B cell (primary cell): ENCODE data around the gene AURKAIP1. TPM values are rescaled to one million over a fixed set of nuclear protein-coding genes. Genes with fewer than 3 reads are reported as not detected.

Experiments used
- ATAC-seq: fragments of 200-7000 bp; cut with Tn5 transposase; one replicate; pipeline ENCODE4 v1.10.0; 2021; ENCODE audit warnings: low read depth, mild to moderate bottlenecking, moderate number of reproducible peaks, moderate library complexity
- CTCF ChIA-PET: fragments of 350-600 bp; sonication (Branson Sonifier 250); formaldehyde crosslinking; loops from one replicate; lab custom pipeline; 2021; ENCODE audit warnings: antibody characterized with exemption, inconsistent platforms; lab: Charles Lee
- POLR2A ChIA-PET: fragments of 350-600 bp; sonication (Branson Sonifier 250); formaldehyde crosslinking; loops from one replicate; lab custom pipeline; 2021; ENCODE audit warnings: antibody characterized with exemption; lab: Charles Lee
- DNase-seq: peaks from one replicate; pipeline ENCODE4 v3.0.0; 2013
- H2AFZ ChIP-seq: 2 replicates; pipeline ENCODE4 v1.6.1; 2012; ENCODE audit warnings: mild to moderate bottlenecking, low read depth, low read length; ENCODE audit not compliant: insufficient read depth, poor library complexity, severe bottlenecking
- H3K27ac ChIP-seq, 2 donors: 1 replicate in 1 of 2; 2 replicates in 1 of 2; pipeline ENCODE4 v1.5.1; 2012 to 2013; ENCODE audit warnings: low read length in 2 of 2, mild to moderate bottlenecking in 2 of 2, moderate library complexity in 1 of 2
- H3K27me3 ChIP-seq, 4 experiments: fragments of 200-600 bp in 1 of 4; sonication (generic) in 1 of 4; replicated peaks in 1 of 4; 1 replicate in 2 of 4; 2 replicates in 2 of 4; pipeline versions ENCODE4 v1.6.1 to v1.7.0; 2013 to 2016; ENCODE audit warnings: low read length in 3 of 4, mild to moderate bottlenecking in 2 of 4, mixed read lengths in 1 of 4, moderate library complexity in 1 of 4; ENCODE audit not compliant: insufficient read depth in 4 of 4, control insufficient read depth in 3 of 4; ENCODE audit errors: control extremely low read depth in 1 of 4
- H3K36me3 ChIP-seq, 2 experiments: replicated peaks in 1 of 2; 1 replicate in 1 of 2; 2 replicates in 1 of 2; pipeline versions ENCODE4 v1.6.1 to v1.7.1; 2013; ENCODE audit warnings: low read length in 1 of 2; ENCODE audit not compliant: insufficient read depth in 2 of 2, control insufficient read depth in 1 of 2; ENCODE audit errors: control extremely low read depth in 1 of 2, extremely low read depth in 1 of 2
- H3K4me1 ChIP-seq, 2 donors: fragments of 200-600 bp in 1 of 2; sonication (generic) in 1 of 2; 1 replicate in 1 of 2; 2 replicates in 1 of 2; pipeline versions ENCODE4 v1.5.1 to v1.6.1; 2013 to 2017; ENCODE audit warnings: low read length in 2 of 2; ENCODE audit not compliant: control insufficient read depth in 2 of 2, insufficient read depth in 2 of 2
- H3K4me2 ChIP-seq: replicated peaks from 2 replicates; pipeline ENCODE3; 2012; ENCODE audit warnings: mild to moderate bottlenecking, low read depth, low read length; ENCODE audit not compliant: poor library complexity, severe bottlenecking
- H3K4me3 ChIP-seq, 5 experiments: fragments of 200-600 bp in 1 of 5; sonication (generic) in 1 of 5; 1 replicate in 3 of 5; 2 replicates in 2 of 5; pipeline versions ENCODE4 v1.5.1 to v1.7.0; 2011 to 2016; ENCODE audit warnings: low read length in 4 of 5, mild to moderate bottlenecking in 4 of 5, low read depth in 2 of 5, control low read depth in 1 of 5, moderate library complexity in 1 of 5; ENCODE audit not compliant: insufficient read depth in 1 of 5; ENCODE audit errors: control extremely low read depth in 1 of 5, extremely low read depth in 1 of 5
- H3K79me2 ChIP-seq: fragments of 200-600 bp; sonication (generic); one replicate; pipeline ENCODE4 v1.6.0; 2016; ENCODE audit warnings: low read length; ENCODE audit not compliant: control insufficient read depth, insufficient read depth
- H3K9ac ChIP-seq: fragments of 200-600 bp; sonication (generic); 2 replicates; pipeline ENCODE4 v1.6.1; 2017; ENCODE audit warnings: mild to moderate bottlenecking, low read length, moderate library complexity
- H3K9me3 ChIP-seq, 3 donors: one replicate each; pipeline versions ENCODE4 v1.6.1 to v1.7.1; 2013; ENCODE audit warnings: low read length in 2 of 3; ENCODE audit not compliant: control insufficient read depth in 2 of 3, insufficient read depth in 1 of 3; ENCODE audit errors: control extremely low read depth in 1 of 3
- H4K20me1 ChIP-seq: 2 replicates; pipeline ENCODE4 v1.6.0; 2012; ENCODE audit warnings: mild to moderate bottlenecking, low read length; ENCODE audit not compliant: insufficient read depth, control insufficient read depth, poor library complexity, severe bottlenecking
- H3K27ac Mint-ChIP-seq: one replicate; pipeline ENCODE4 v1.8.0; 2021; ENCODE audit warnings: mixed read lengths
- H3K27me3 Mint-ChIP-seq: one replicate; pipeline ENCODE4 v1.8.0; 2021; ENCODE audit warnings: mixed read lengths
- H3K4me1 Mint-ChIP-seq: one replicate; pipeline ENCODE4 v1.8.0; 2021; ENCODE audit warnings: mixed read lengths
- H3K4me3 Mint-ChIP-seq: one replicate; pipeline ENCODE4 v1.8.0; 2021; ENCODE audit warnings: mixed read lengths
- H3K9me3 Mint-ChIP-seq: one replicate; pipeline ENCODE4 v1.8.0; 2022; ENCODE audit warnings: mixed read lengths; ENCODE audit not compliant: insufficient read depth
- EZH2 ChIP-seq: IDR thresholded peaks from 2 replicates; pipeline ENCODE4 v1.6.1; 2012; ENCODE audit warnings: borderline replicate concordance, low read depth, mild to moderate bottlenecking, moderate library complexity, low read length; ENCODE audit not compliant: insufficient read depth, poor library complexity, severe bottlenecking
- WGBS: methylation state at CpG from one replicate; pipeline ENCODE4 v1.1.5; 2013; ENCODE audit warnings: missing lambda C conversion rate; ENCODE audit not compliant: insufficient coverage; 5-methylcytosine and 5-hydroxymethylcytosine counted together
- intact Hi-C: fragments of 100-400 bp; cut with micrococcal nuclease; formaldehyde crosslinking; loops from one replicate; pipeline ENCODE4 v1.10.0; 2022
- polyA plus RNA-seq: library from polyadenylated mRNA; depleted of rRNA; stranded (reverse); fragments of >200 nt; gene quantifications from 2 replicates; pipeline ENCODE4 v1.2.3, GENCODE V29; 2012
- total RNA-seq, 2 donors: library from RNA; stranded (reverse); fragments of 120-200 nt in 1 of 2; gene quantifications; 1 replicate in 1 of 2; 2 replicates in 1 of 2; pipeline versions ENCODE4 v1.2.3 to v1.2.4, GENCODE V29; 2013 to 2022
- TF ChIP-seq, protein P1 (sequence below): fragments of 200-600 bp; IDR thresholded peaks from one replicate; pipeline ENCODE4 v1.8.0; 2022; ENCODE audit warnings: antibody characterized with exemption, mild to moderate bottlenecking

AURKAIP1 gene
- total and polyA plus RNA-seq, 2 donors (not counting 1 experiment from before 2014, with no cell fraction given): 61.1 to 61.7 TPM

DNA sequence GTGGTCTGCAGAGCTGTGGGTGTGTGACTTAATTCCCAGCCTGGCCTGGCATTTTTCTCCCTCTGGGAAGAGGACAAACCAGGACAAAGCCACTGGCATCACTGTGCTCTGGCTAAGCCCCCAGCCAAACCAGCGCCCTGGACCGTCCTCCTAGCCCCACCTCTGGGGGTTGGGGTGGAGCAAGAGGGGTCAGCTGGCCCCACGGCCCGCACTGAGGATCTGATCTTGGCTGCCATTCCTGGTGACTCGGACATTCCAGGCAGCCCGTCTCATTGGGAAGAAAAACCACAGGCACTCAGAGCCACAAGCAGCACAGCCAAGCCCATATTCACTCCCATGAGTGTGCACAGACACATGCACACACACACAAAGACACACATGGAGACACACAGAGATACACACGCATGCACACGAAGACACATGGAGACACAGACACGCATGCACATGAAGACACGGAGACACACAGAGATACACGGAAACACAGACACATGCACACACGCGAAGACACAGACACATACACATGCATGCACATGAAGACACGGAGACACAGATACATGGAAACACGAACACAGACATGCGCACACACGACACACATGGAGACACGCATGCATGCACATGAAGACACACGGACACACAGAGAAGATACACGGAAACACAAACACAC is 14.4 kb downstream of the AURKAIP1 start:
- TF ChIP-seq, protein P1, sequence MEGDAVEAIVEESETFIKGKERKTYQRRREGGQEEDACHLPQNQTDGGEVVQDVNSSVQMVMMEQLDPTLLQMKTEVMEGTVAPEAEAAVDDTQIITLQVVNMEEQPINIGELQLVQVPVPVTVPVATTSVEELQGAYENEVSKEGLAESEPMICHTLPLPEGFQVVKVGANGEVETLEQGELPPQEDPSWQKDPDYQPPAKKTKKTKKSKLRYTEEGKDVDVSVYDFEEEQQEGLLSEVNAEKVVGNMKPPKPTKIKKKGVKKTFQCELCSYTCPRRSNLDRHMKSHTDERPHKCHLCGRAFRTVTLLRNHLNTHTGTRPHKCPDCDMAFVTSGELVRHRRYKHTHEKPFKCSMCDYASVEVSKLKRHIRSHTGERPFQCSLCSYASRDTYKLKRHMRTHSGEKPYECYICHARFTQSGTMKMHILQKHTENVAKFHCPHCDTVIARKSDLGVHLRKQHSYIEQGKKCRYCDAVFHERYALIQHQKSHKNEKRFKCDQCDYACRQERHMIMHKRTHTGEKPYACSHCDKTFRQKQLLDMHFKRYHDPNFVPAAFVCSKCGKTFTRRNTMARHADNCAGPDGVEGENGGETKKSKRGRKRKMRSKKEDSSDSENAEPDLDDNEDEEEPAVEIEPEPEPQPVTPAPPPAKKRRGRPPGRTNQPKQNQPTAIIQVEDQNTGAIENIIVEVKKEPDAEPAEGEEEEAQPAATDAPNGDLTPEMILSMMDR: no peak
- no peak for TF ChIP-seq EZH2
- no peaks in the 10 kb centered on the region for H3K79me2 ChIP-seq
- H2AFZ ChIP-seq: no peak overlapping the region
- ChIA-PET CTCF (no interaction called here), POLR2A (no interaction called here)
- no peak overlapping the region for H3K9ac ChIP-seq
- H3K4me1 Mint-ChIP-seq: peaks cover 8% of the 10 kb centered on the region
- no peak for DNase-seq
- no peak overlapping the region for H3K4me2 ChIP-seq
- WGBS: 82% methylated on average over 20 of the region's 20 CpGs
- H3K36me3 ChIP-seq: no peaks in the 10 kb centered on the region
- no peak overlapping the region for H3K27ac Mint-ChIP-seq
- no peak overlapping the region for H3K4me3 Mint-ChIP-seq
- peaks cover 24% of the 10 kb centered on the region for H3K27me3 Mint-ChIP-seq
- intact Hi-C loops: no loop called here
- H3K9me3 ChIP-seq: peaks cover 0 to 6% (median 0%) of the 10 kb centered on the region in 3 donors
- H4K20me1 ChIP-seq: no peaks in the 10 kb centered on the region
- H3K27me3 ChIP-seq: peaks cover 0 to 46% (median 13%) of the 10 kb centered on the region in 4 experiments
- ATAC-seq: no peak
- no peaks in the 10 kb centered on the region for H3K9me3 Mint-ChIP-seq
- H3K4me3 ChIP-seq: no peak overlapping the region
- no peak overlapping the region for H3K27ac ChIP-seq
- peaks cover 11 to 14% of the 10 kb centered on the region in 2 donors for H3K4me1 ChIP-seq

DNA sequence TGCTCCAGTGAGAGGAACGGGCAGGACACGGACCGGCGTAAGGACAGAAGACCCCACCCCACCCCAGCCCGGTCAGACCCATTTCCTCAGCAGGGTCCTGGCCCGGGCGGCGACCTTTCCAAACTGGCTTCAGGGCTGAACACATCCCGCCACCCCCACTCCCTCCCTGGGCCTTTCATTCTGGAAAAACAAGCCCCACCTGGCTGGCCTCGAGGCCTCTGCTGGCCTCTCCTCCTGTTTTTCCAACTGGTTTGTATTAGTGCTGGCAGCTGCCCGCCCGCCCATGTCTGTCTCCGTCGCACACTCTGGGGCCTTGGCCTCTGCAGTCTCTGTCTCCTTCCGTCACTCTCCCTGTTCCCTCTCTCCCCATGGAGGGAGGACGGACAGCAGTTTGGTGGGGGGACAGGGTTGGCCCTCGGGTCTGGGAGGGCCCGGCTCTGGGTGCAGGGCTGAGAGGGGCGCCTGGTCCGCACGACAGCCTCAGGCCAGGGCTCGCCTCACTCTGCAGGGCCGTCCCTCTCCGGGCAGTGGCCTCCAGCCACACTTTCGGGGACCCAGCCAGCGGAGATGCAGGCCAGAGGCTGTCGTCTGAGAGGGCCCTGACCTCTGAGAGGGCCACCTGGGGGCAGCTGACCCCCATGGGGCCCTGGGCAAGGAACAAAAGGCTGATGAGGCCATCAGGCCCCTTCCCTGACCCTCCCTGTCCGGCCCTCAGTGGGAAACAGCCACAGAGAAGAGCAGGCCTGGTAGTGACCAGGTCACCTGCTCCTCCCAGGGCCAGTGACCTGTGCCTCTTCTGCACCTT is 15.1 kb downstream of the AURKAIP1 start:
- no peaks in the 10 kb centered on the region for H3K36me3 ChIP-seq
- WGBS: 78% methylated on average over 24 of the region's 28 CpGs
- no peak for DNase-seq
- ATAC-seq: no peak
- no peaks in the 10 kb centered on the region for H3K79me2 ChIP-seq
- no peak overlapping the region for H2AFZ ChIP-seq
- no peaks in the 10 kb centered on the region for H4K20me1 ChIP-seq
- CTCF ChIA-PET: no interaction called here
- H3K27ac ChIP-seq: no peak overlapping the region
- intact Hi-C loops: no loop called here
- no peaks in the 10 kb centered on the region for H3K9me3 Mint-ChIP-seq
- H3K4me1 Mint-ChIP-seq: peaks cover 8% of the 10 kb centered on the region
- H3K9ac ChIP-seq: no peak overlapping the region
- POLR2A ChIA-PET: no interaction called here
- H3K27ac Mint-ChIP-seq: no peak overlapping the region
- H3K4me3 Mint-ChIP-seq: no peak overlapping the region
- H3K9me3 ChIP-seq: peaks cover 0 to 6% (median 0%) of the 10 kb centered on the region in 3 donors
- TF ChIP-seq EZH2: no peak
- TF ChIP-seq, protein P1: no peak
- H3K27me3 ChIP-seq: peaks cover 0 to 46% (median 13%) of the 10 kb centered on the region in 4 experiments
- H3K4me3 ChIP-seq: no peak overlapping the region
- peaks cover 24% of the 10 kb centered on the region for H3K27me3 Mint-ChIP-seq
- H3K4me2 ChIP-seq: no peak overlapping the region
- peaks cover 11 to 14% of the 10 kb centered on the region in 2 donors for H3K4me1 ChIP-seq
